ENCODE data around the gene NAV2. TPM values are rescaled to one million over a fixed set of nuclear protein-coding genes. Genes with fewer than 3 reads are reported as not detected.
"Not testable (repeated sequence)": the region's sequence is repeated elsewhere in the genome, so short reads cannot be mapped to it uniquely, and the experiment has no call there.

NAV2 gene
- total RNA-seq, 1 donor from 2014 or later: 44.8 TPM

GRCh38 chr11:19924311-19924710 lies 211.7 kb downstream of the NAV2 start:
- intact Hi-C loops (cut with DNase I): no loop called here
- Histone ChIP-seq H3K27me3 (no peaks in the 10 kb centered on the region), H3K27ac (no peak overlapping the region), H3K9me3 (no peaks in the 10 kb centered on the region), H3K4me1 (peaks cover 7% of the 10 kb centered on the region), H3K4me3 (no peak overlapping the region), H3K36me3 (no peaks in the 10 kb centered on the region)
- DNase-seq (no peak), ATAC-seq (no peak)
- TF ChIP-seq CTCF (IDR thresholded peaks at IDR 0.05): no peak

- H3K27me3 ChIP-seq: no peaks in the 10 kb centered on the region
- no peak for TF ChIP-seq CTCF (IDR thresholded peaks at IDR 0.05)
- peaks cover 3% of the 10 kb centered on the region for H3K4me1 ChIP-seq
- no peak overlapping the region for H3K27ac ChIP-seq
- H3K36me3 ChIP-seq: no peaks in the 10 kb centered on the region
- ATAC-seq (no peak), DNase-seq (no peak)
- H3K9me3 ChIP-seq: no peaks in the 10 kb centered on the region
- intact Hi-C loops (cut with DNase I): no loop called here
- no peak overlapping the region for H3K4me3 ChIP-seq
These were observed 212.1 kb downstream of the NAV2 start for GRCh38 chr11:19924716-19925115.

GRCh38 chr11:19927403-19927802 lies 214.8 kb downstream of the NAV2 start:
- DNase-seq; ATAC-seq; H3K27me3 ChIP-seq; H3K36me3 ChIP-seq; H3K4me1 ChIP-seq; H3K27ac ChIP-seq; H3K9me3 ChIP-seq; intact Hi-C loops (cut with DNase I); H3K4me3 ChIP-seq: not testable (repeated sequence)

- intact Hi-C loops (cut with DNase I): no loop called here
- Histone ChIP-seq H3K4me3 (no peak overlapping the region), H3K36me3 (peaks cover 9% of the 10 kb centered on the region), H3K27me3 (no peaks in the 10 kb centered on the region), H3K9me3 (no peaks in the 10 kb centered on the region), H3K27ac (no peak overlapping the region), H3K4me1 (no peaks in the 10 kb centered on the region)
- ATAC-seq (peak; percentile 27), DNase-seq (no peak)
- no peak for TF ChIP-seq CTCF (IDR thresholded peaks at IDR 0.05)
These were observed 216.5 kb downstream of the NAV2 start for GRCh38 chr11:19929147-19929546.

GRCh38 chr11:19929655-19930054 lies 217.0 kb downstream of the NAV2 start:
- Histone ChIP-seq H3K4me3 (no peak overlapping the region), H3K36me3 (peaks cover 13% of the 10 kb centered on the region), H3K4me1 (no peaks in the 10 kb centered on the region), H3K9me3 (no peaks in the 10 kb centered on the region), H3K27ac (no peak overlapping the region), H3K27me3 (no peaks in the 10 kb centered on the region)
- ATAC-seq: no peak
- intact Hi-C loops (cut with DNase I): no loop called here
- no peak for DNase-seq
- no peak for TF ChIP-seq CTCF (IDR thresholded peaks at IDR 0.05)

- Histone ChIP-seq H3K9me3 (no peaks in the 10 kb centered on the region), H3K4me3 (no peak overlapping the region), H3K27me3 (no peaks in the 10 kb centered on the region), H3K36me3 (peaks cover 13% of the 10 kb centered on the region), H3K27ac (no peak overlapping the region), H3K4me1 (no peaks in the 10 kb centered on the region)
- intact Hi-C loops (cut with DNase I): no loop called here
- no peak for ATAC-seq
- TF ChIP-seq CTCF (IDR thresholded peaks at IDR 0.05): no peak
- DNase-seq: no peak
These were observed 218.6 kb downstream of the NAV2 start for GRCh38 chr11:19931141-19931770.

Data from upper lobe of right lung (tissue), 1 donor.